ENCODE data around the gene FBXO3.

- no peak for TF ChIP-seq ZNF384 (IDR thresholded peaks at IDR 0.05)
- no peak for TF ChIP-seq HDGF (IDR thresholded peaks at IDR 0.05; ENCODE audit: borderline replicate concordance)
- no peak for TF ChIP-seq LEF1 (IDR thresholded peaks at IDR 0.05; ENCODE audit: borderline replicate concordance)
- no peak for TF ChIP-seq FOXM1 (IDR thresholded peaks at IDR 0.05; ENCODE audit: borderline replicate concordance)
- no peak for TF ChIP-seq TARDBP (IDR thresholded peaks at IDR 0.05)
These were observed 52.3 kb downstream of the FBXO3 start for GRCh38 chr11:33721984-33722383.
